ENCODE data around the gene C3orf70.
A peak's percentile ranks its signal among the peaks of the same experiment; 100 is the strongest.

Gene C3orf70

DNA sequence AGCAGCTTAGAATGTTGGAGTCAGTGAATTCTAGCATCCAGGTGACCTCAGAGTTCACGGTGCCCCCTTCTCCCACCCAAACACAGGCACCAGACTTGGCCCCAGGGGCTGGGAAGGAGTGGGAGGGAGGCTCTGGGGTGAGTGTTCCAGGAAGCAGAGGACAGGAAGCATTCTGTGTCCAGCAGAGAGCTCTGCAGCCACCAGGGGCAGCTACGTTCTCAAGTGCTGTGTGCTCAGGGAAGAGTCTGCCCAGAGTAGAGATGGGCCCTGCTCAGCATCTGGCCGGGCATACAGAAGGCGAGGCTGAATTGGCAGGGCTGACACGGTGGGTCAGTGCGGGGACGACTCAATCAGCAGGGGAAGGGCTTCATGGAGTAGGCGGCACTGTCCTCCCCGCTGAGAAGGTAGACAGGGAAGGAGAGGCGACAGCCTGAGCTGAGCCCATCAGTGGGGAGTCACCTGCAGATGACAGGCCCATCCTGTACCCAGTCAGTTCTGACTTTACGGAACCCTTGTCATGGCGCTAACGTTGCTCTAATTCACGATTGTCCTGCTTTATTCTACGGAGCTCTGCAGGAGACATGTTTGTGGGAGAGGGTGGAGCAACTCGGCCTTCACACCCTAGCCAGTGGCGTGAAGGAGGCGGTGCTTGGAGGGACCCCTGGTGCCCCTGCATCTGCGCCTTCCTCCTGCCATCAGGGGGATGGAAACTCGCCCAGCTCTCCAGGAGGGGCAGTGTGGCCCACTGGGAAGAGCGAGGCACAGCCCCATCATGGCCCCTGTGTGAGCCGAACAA is 82.2 kb downstream of the C3orf70 start:
- Histone ChIP-seq H2BK120ac (ENCODE audit: low read depth, low read length) (no peak overlapping the region), H4K5ac (ENCODE audit: low read length) (no peak overlapping the region), H3K36me3 (ENCODE audit: control insufficient read depth, insufficient read depth, low read length) (no peaks in the 10 kb centered on the region), H3K23ac (ENCODE audit: low read length) (no peak overlapping the region), H3K27me3 (ENCODE audit: insufficient read depth, low read length, poor library complexity) (no peaks in the 10 kb centered on the region), H3K27ac (ENCODE audit: low read depth, low read length) (no peak overlapping the region), H2BK5ac (ENCODE audit: low read length) (no peak overlapping the region), H3K4me3 (ENCODE audit: low read length) (no peak overlapping the region), H2BK15ac (replicated peaks; ENCODE audit: low read depth) (no peak overlapping the region), H3K9ac (ENCODE audit: low read length) (no peak overlapping the region), H3K56ac (ENCODE audit: low read length) (peak overlapping the region; percentile 56), H3K4ac (ENCODE audit: low read depth, low read length) (no peak overlapping the region), H3K79me1 (ENCODE audit: low read length) (no peaks in the 10 kb centered on the region), H3K4me2 (ENCODE audit: low read length) (no peak overlapping the region), H3K18ac (ENCODE audit: low read length) (no peak overlapping the region), H3K4me1 (ENCODE audit: control insufficient read depth, low read depth, low read length) (no peaks in the 10 kb centered on the region), H2AK5ac (ENCODE audit: low read length) (no peak overlapping the region), H3K79me2 (ENCODE audit: control insufficient read depth, insufficient read depth, low read length) (no peaks in the 10 kb centered on the region), H4K8ac (ENCODE audit: low read depth, low read length) (no peak overlapping the region)
- no CpG with 5 or more reads among the region's 22 CpGs for WGBS (ENCODE audit: extremely low coverage, insufficient coverage, low lambda C conversion rate)
- peak; percentile 85 for DNase-seq

DNA sequence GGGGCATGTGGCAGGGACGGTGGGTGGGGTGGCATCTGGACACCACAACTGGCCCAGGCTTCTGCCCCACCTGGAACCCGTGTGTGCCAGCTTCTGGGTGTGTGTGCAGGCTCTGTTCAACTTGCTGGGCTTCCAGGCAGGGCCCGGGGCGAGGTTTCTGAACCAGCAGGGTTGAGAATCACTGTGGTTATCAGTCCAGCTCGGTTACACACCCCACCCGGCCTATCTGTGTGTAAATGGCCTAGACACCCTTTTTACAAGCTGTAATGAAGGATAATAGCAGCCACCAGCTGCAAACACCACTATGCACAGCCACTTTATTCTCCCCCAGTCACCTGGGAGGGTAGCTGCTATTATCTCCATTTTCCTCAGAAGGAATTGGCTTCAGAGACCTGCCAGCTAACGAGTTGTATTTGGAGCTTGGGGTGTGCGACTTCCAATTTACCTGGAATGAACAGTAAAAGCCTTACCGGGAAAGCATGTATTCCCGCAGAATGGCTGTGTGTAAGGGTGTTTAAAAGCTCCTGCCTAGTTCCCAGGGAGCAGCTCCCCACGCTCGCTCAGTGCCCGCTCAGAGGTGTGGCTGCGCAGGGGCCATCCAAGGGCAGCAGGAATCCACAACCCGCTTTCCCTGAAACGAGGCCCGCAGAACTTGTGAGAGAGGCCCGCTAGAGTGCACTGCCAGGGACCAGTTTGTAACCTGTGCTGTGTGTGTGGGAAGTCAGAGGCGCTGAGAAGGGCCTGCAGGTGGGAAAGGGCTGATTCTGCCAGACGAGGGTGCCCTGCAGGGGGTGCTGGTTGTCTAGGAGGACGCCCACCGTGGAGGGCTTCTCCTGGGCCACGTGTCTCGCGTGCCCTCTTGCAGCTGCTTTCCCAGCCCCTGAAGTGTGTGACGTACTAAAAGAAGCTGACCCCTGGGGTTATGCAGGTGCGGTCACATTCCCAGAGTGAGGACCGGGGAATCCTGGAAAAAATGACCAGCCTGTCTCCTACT is 83.5 kb downstream of the C3orf70 start:
- H3K56ac ChIP-seq (ENCODE audit: low read length): peak overlapping the region; percentile 49
- no peak overlapping the region for H4K5ac ChIP-seq (ENCODE audit: low read length)
- H3K27me3 ChIP-seq (ENCODE audit: insufficient read depth, low read length, poor library complexity): no peaks in the 10 kb centered on the region
- no peaks in the 10 kb centered on the region for H3K36me3 ChIP-seq (ENCODE audit: control insufficient read depth, insufficient read depth, low read length)
- no peak overlapping the region for H3K9ac ChIP-seq (ENCODE audit: low read length)
- peak; percentile 75 for DNase-seq
- H3K23ac ChIP-seq (ENCODE audit: low read length): no peak overlapping the region
- H3K4me1 ChIP-seq (ENCODE audit: control insufficient read depth, low read depth, low read length): no peaks in the 10 kb centered on the region
- H3K4me3 ChIP-seq (ENCODE audit: low read length): no peak overlapping the region
- no peaks in the 10 kb centered on the region for H3K79me2 ChIP-seq (ENCODE audit: control insufficient read depth, insufficient read depth, low read length)
- no peak overlapping the region for H2BK5ac ChIP-seq (ENCODE audit: low read length)
- H2BK120ac ChIP-seq (ENCODE audit: low read depth, low read length): no peak overlapping the region
- no peak overlapping the region for H3K4ac ChIP-seq (ENCODE audit: low read depth, low read length)
- no peak overlapping the region for H2BK15ac ChIP-seq (replicated peaks; ENCODE audit: low read depth)
- H3K79me1 ChIP-seq (ENCODE audit: low read length): no peaks in the 10 kb centered on the region
- no peak overlapping the region for H3K4me2 ChIP-seq (ENCODE audit: low read length)
- H2AK5ac ChIP-seq (ENCODE audit: low read length): no peak overlapping the region
- no CpG with 5 or more reads among the region's 28 CpGs for WGBS (ENCODE audit: extremely low coverage, insufficient coverage, low lambda C conversion rate)
- H3K18ac ChIP-seq (ENCODE audit: low read length): no peak overlapping the region
- no peak overlapping the region for H3K27ac ChIP-seq (ENCODE audit: low read depth, low read length)
- H4K8ac ChIP-seq (ENCODE audit: low read depth, low read length): no peak overlapping the region

DNA sequence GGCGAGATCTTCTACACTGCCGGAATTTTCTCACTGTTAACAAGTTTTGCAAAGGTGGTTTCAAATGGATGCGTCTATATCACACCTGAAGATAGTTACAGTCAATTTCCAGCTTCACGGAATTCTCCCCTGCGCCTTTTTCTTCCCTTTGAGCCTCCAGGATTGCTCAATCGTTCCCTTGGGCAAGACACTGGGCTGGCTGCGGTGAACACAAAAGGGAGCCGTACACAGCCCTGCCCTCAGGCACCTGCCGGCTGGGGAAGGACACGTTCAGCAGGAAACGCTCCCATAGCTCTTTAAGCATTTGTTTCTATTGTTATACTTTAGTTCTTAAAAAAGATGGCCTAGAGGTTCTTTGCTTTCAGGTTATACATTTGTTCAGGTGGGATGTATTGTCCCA is 85.7 kb downstream of the C3orf70 start:
- DNase-seq: no peak

DNA sequence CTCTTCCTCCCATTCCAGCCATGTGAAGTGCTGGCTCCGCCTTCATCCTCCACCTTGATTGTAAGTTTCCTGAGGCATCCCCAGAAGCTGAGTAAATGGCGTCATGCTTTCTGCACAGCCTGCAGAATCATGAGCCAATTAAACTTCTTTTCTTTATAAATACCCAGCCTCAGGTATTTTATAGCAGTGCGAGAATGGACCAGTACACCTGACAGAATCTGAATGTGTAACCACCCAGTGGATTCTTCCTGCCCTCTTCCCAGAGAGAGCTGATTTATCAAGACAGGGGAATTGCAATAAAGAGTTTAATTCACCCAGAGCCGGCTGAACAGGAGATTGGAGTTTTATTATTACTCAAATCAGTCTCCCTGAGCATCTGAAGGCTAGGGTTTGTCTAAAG is 86.6 kb downstream of the C3orf70 start:
- Histone ChIP-seq H3K9ac (ENCODE audit: low read length) (no peak overlapping the region), H3K18ac (ENCODE audit: low read length) (no peak overlapping the region), H2BK5ac (ENCODE audit: low read length) (no peak overlapping the region), H2BK15ac (replicated peaks; ENCODE audit: low read depth) (no peak overlapping the region), H3K27ac (ENCODE audit: low read depth, low read length) (no peak overlapping the region), H2BK120ac (ENCODE audit: low read depth, low read length) (no peak overlapping the region), H3K4me2 (ENCODE audit: low read length) (no peak overlapping the region), H3K27me3 (ENCODE audit: insufficient read depth, low read length, poor library complexity) (no peaks in the 10 kb centered on the region), H3K4me1 (ENCODE audit: control insufficient read depth, low read depth, low read length) (no peaks in the 10 kb centered on the region), H3K4ac (ENCODE audit: low read depth, low read length) (no peak overlapping the region), H4K5ac (ENCODE audit: low read length) (no peak overlapping the region), H3K56ac (ENCODE audit: low read length) (no peak overlapping the region), H3K36me3 (ENCODE audit: control insufficient read depth, insufficient read depth, low read length) (no peaks in the 10 kb centered on the region), H3K4me3 (ENCODE audit: low read length) (no peak overlapping the region), H3K79me2 (ENCODE audit: control insufficient read depth, insufficient read depth, low read length) (no peaks in the 10 kb centered on the region), H3K23ac (ENCODE audit: low read length) (no peak overlapping the region), H3K79me1 (ENCODE audit: low read length) (no peaks in the 10 kb centered on the region), H4K8ac (ENCODE audit: low read depth, low read length) (no peak overlapping the region), H2AK5ac (ENCODE audit: low read length) (no peak overlapping the region)
- no peak for DNase-seq
- no CpG with 5 or more reads among the region's 4 CpGs for WGBS (ENCODE audit: extremely low coverage, insufficient coverage, low lambda C conversion rate)

More for the DNA sequence above, 85.7 kb downstream of the C3orf70 start:
- H2AK5ac ChIP-seq (ENCODE audit: low read length): no peak overlapping the region
- H3K4me1 ChIP-seq (ENCODE audit: control insufficient read depth, low read depth, low read length): no peaks in the 10 kb centered on the region
- WGBS (ENCODE audit: extremely low coverage, insufficient coverage, low lambda C conversion rate): no CpG with 5 or more reads among the region's 11 CpGs
- no peak overlapping the region for H3K9ac ChIP-seq (ENCODE audit: low read length)
- no peak overlapping the region for H2BK120ac ChIP-seq (ENCODE audit: low read depth, low read length)
- no peak overlapping the region for H4K8ac ChIP-seq (ENCODE audit: low read depth, low read length)
- no peak overlapping the region for H3K4me3 ChIP-seq (ENCODE audit: low read length)
- no peak overlapping the region for H3K4me2 ChIP-seq (ENCODE audit: low read length)
- no peak overlapping the region for H4K5ac ChIP-seq (ENCODE audit: low read length)
- H3K18ac ChIP-seq (ENCODE audit: low read length): no peak overlapping the region
- no peak overlapping the region for H3K27ac ChIP-seq (ENCODE audit: low read depth, low read length)
- no peak overlapping the region for H2BK15ac ChIP-seq (replicated peaks; ENCODE audit: low read depth)
- no peak overlapping the region for H3K4ac ChIP-seq (ENCODE audit: low read depth, low read length)
- no peaks in the 10 kb centered on the region for H3K36me3 ChIP-seq (ENCODE audit: control insufficient read depth, insufficient read depth, low read length)
- no peak overlapping the region for H3K56ac ChIP-seq (ENCODE audit: low read length)
- no peaks in the 10 kb centered on the region for H3K27me3 ChIP-seq (ENCODE audit: insufficient read depth, low read length, poor library complexity)
- H3K79me1 ChIP-seq (ENCODE audit: low read length): no peaks in the 10 kb centered on the region
- H3K79me2 ChIP-seq (ENCODE audit: control insufficient read depth, insufficient read depth, low read length): no peaks in the 10 kb centered on the region
- H3K23ac ChIP-seq (ENCODE audit: low read length): no peak overlapping the region
- no peak overlapping the region for H2BK5ac ChIP-seq (ENCODE audit: low read length)

DNA sequence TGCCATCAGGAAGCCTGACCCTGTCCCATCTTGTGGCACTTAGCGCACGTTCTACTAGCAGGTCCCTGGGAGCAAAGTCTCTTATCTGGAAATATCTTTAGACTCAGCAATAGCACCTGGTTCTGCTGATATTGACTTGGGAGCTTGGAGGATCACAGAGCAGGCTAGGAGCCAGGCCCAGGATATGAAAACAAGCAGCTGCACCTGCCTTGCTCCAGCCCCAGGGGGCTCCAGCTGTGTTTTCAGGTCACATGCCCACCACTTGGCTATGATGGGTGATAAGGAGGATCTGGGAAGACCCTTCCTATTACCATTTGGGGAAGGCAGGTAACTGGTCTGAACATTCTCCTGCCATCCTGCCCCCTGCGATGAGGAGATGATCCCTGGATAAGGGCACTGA is 87.8 kb downstream of the C3orf70 start:
- Histone ChIP-seq H3K18ac (ENCODE audit: low read length) (no peak overlapping the region), H3K9ac (ENCODE audit: low read length) (no peak overlapping the region), H3K27me3 (ENCODE audit: insufficient read depth, low read length, poor library complexity) (no peaks in the 10 kb centered on the region), H3K4ac (ENCODE audit: low read depth, low read length) (no peak overlapping the region), H4K8ac (ENCODE audit: low read depth, low read length) (no peak overlapping the region), H3K27ac (ENCODE audit: low read depth, low read length) (no peak overlapping the region), H3K4me2 (ENCODE audit: low read length) (no peak overlapping the region), H2BK120ac (ENCODE audit: low read depth, low read length) (no peak overlapping the region), H3K23ac (ENCODE audit: low read length) (no peak overlapping the region), H2AK5ac (ENCODE audit: low read length) (no peak overlapping the region), H2BK5ac (ENCODE audit: low read length) (no peak overlapping the region), H3K79me1 (ENCODE audit: low read length) (no peaks in the 10 kb centered on the region), H3K4me1 (ENCODE audit: control insufficient read depth, low read depth, low read length) (no peaks in the 10 kb centered on the region), H3K79me2 (ENCODE audit: control insufficient read depth, insufficient read depth, low read length) (no peaks in the 10 kb centered on the region), H3K56ac (ENCODE audit: low read length) (no peak overlapping the region), H3K4me3 (ENCODE audit: low read length) (no peak overlapping the region), H4K5ac (ENCODE audit: low read length) (no peak overlapping the region), H3K36me3 (ENCODE audit: control insufficient read depth, insufficient read depth, low read length) (no peaks in the 10 kb centered on the region), H2BK15ac (replicated peaks; ENCODE audit: low read depth) (no peak overlapping the region)
- WGBS (ENCODE audit: extremely low coverage, insufficient coverage, low lambda C conversion rate): no CpG with 5 or more reads among the region's 3 CpGs
- peak; percentile 14 for DNase-seq

All from mesendoderm (in vitro differentiated cells).